Colonic mucosa (tissue), 4 donors: ENCODE measurements around the gene OSTC. TPM values are rescaled to one million over a fixed set of nuclear protein-coding genes. Genes with fewer than 3 reads are reported as not detected.
"Not testable (repeated sequence)": the region's sequence is repeated elsewhere in the genome, so short reads cannot be mapped to it uniquely, and the experiment has no call there.

Source experiments
- DNase-seq: peaks from one replicate; pipeline ENCODE4 v3.0.0-alpha.2; 2020
- H3K27ac ChIP-seq: fragments of 200-600 bp; one replicate; pipeline ENCODE4 v1.8.0; 2021
- H3K27me3 ChIP-seq: fragments of 200-600 bp; one replicate; pipeline ENCODE4 v1.8.0; 2021
- H3K36me3 ChIP-seq: fragments of 200-600 bp; one replicate; pipeline ENCODE4 v1.8.0; 2021
- H3K4me1 ChIP-seq: fragments of 200-600 bp; one replicate; pipeline ENCODE4 v1.8.0; 2021; ENCODE audit warnings: mild to moderate bottlenecking
- H3K4me3 ChIP-seq: fragments of 200-600 bp; one replicate; pipeline ENCODE4 v1.8.0; 2021
- H3K9ac ChIP-seq, 2 donors: one replicate each; pipeline ENCODE4 v1.7.0; 2013; ENCODE audit warnings: control low read depth in 2 of 2, low read depth in 2 of 2, low read length in 2 of 2
- H3K9me3 ChIP-seq: fragments of 200-600 bp; one replicate; pipeline ENCODE4 v1.8.0; 2021
- intact Hi-C: fragments of 100-400 bp; cut with DNase I; formaldehyde crosslinking; loops from one replicate; pipeline ENCODE4 v1.14.1; 2022
- total RNA-seq, 2 donors: library from RNA; stranded (reverse); fragmentation: NEBNext Ultra II Directional in 1 of 2; extraction: Animal tissue kit (Norgen Biotek cat#: 25700) in 1 of 2; gene quantifications; one replicate each; pipeline ENCODE4 v1.2.1, GENCODE V29; 2021
- TF ChIP-seq, protein P1 (sequence below): fragments of 200-600 bp; IDR thresholded peaks from one replicate; pipeline ENCODE4 v1.8.0; 2022; ENCODE audit warnings: antibody characterized with exemption, mild to moderate bottlenecking
- donor health status: healthy.
- donor health status: DM: no; HTN: no; CAD: no.
- donor health status: DM: no; HTN: no; CAD: no.

The OSTC gene
- total RNA-seq, 2 donors from 2014 or later, result 81.4 to 93.7 TPM

DNA sequence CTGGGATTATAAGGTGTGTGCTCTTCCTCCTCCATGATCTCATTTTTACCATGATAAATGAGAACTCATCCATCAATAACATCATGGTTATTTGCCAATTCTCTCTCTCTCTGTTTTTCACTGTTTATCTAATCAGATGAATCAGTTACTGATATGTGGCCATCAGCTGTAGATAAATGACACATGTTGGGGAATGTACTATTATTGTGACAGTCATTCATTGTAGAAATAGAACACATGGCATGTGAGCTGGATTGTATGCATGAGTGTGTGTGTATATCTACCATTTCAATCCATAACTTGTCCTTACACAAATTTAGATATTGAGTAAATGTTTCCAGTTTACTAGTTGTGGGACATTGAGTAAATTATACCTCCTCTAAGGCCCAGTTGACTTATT is 53.0 kb downstream of the OSTC start:
- H3K36me3 ChIP-seq, result no peaks in the 10 kb centered on the region
- no peak for DNase-seq
- intact Hi-C loops, result no loop called here

DNA sequence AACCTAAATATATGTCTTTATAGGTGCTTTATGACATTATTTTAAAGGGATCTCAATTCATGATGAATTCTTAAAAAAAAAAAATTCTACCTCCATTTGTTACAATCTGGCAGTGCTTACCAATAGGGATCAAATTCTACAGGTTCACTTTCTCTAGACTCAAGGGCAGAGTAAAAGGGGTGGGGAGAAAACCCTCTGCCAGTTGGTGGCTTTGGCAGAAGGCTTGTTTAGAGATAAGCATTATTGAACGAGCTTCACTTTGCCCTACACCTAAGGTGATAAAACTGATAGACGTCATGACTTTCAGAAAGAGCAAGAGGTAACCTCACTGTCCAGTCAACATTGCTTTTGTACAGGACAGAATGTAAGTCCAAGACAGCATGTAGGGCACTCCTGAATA is 53.6 kb downstream of the OSTC start:
- no peak for DNase-seq
- TF ChIP-seq, protein P1, sequence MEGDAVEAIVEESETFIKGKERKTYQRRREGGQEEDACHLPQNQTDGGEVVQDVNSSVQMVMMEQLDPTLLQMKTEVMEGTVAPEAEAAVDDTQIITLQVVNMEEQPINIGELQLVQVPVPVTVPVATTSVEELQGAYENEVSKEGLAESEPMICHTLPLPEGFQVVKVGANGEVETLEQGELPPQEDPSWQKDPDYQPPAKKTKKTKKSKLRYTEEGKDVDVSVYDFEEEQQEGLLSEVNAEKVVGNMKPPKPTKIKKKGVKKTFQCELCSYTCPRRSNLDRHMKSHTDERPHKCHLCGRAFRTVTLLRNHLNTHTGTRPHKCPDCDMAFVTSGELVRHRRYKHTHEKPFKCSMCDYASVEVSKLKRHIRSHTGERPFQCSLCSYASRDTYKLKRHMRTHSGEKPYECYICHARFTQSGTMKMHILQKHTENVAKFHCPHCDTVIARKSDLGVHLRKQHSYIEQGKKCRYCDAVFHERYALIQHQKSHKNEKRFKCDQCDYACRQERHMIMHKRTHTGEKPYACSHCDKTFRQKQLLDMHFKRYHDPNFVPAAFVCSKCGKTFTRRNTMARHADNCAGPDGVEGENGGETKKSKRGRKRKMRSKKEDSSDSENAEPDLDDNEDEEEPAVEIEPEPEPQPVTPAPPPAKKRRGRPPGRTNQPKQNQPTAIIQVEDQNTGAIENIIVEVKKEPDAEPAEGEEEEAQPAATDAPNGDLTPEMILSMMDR, result no peak
- intact Hi-C loops, result no loop called here

More for the DNA sequence above, 53.0 kb downstream of the OSTC start:
- Histone ChIP-seq H3K27me3 (no peaks in the 10 kb centered on the region), H3K4me1 (no peaks in the 10 kb centered on the region), H3K9me3 (no peaks in the 10 kb centered on the region), H3K4me3 (no peak overlapping the region), H3K27ac (no peak overlapping the region), H3K9ac (no peak overlapping the region)
- TF ChIP-seq, protein P1, result no peak

DNA sequence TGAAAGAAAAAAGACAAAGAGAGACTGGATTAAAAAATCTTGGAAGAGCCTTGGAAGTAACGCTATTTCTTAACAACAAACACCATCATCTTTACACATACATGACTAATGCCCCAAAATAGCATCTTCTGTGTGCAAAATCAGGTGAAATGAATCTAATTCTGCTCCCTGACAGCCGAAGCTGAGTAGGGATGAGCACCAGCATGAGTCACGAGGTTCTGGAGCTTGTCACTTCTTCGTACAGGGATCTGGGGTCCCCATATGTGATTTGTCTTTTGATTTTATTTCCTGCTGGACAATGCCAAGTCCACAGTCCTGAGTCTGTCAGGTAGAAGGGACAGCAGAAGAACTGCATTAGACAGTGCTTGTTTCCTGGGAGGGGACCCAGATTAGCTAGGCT is 55.9 kb downstream of the OSTC start:
- Histone ChIP-seq H3K9ac (no peak overlapping the region), H3K27ac (no peak overlapping the region), H3K4me1 (no peaks in the 10 kb centered on the region), H3K36me3 (no peaks in the 10 kb centered on the region), H3K4me3 (no peak overlapping the region), H3K9me3 (no peaks in the 10 kb centered on the region), H3K27me3 (no peaks in the 10 kb centered on the region)
- DNase-seq, result no peak
- intact Hi-C loops, result no loop called here
- TF ChIP-seq, protein P1, result no peak

More for the DNA sequence above, 53.6 kb downstream of the OSTC start:
- Histone ChIP-seq H3K9ac (no peak overlapping the region), H3K36me3 (no peaks in the 10 kb centered on the region), H3K4me3 (no peak overlapping the region), H3K9me3 (no peaks in the 10 kb centered on the region), H3K4me1 (no peaks in the 10 kb centered on the region), H3K27me3 (no peaks in the 10 kb centered on the region), H3K27ac (no peak overlapping the region)

DNA sequence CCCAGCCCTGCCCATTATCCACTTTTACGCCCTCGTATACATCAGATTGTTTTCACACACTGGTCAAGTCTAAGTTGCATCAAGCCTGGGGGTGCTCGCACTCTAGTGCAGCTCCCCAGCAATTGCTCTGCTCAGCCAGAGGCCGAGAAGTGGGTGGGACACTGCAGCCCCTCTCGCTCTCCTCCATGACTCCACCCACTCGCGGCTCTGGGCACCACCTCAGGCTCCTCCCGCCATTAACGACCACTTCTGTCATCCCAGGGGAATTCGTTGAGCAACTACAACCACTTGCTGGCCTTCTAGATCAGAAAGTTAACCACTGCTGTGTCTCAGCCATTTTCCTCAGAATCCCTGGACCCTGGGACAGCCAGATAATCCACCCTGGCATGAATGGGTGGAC is 58.8 kb downstream of the OSTC start:
- Histone ChIP-seq H3K9me3 (no peaks in the 10 kb centered on the region), H3K4me3 (no peak overlapping the region), H3K27ac (no peak overlapping the region), H3K9ac (no peak overlapping the region), H3K27me3 (no peaks in the 10 kb centered on the region), H3K36me3 (no peaks in the 10 kb centered on the region), H3K4me1 (no peaks in the 10 kb centered on the region)
- TF ChIP-seq, protein P1, result no peak
- DNase-seq, result no peak
- intact Hi-C loops, result no loop called here

DNA sequence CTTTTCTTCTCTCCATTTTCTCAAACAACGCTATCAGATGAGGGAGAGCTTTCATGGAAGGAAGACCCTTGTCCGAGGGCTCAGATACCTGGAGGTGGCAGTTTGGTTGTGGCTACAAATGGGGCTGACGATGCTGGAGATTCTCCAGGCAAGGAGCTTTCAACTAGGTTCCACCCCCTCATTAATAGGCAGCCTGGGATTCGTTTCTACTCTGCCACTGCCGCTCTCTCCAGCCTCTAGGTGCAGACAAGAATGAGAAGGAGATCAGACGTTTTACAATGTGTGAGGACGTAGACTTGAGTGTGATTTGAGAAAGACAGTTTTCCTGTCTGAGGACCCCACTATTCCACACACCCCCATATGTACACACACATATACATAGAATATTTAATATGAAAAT is 59.3 kb downstream of the OSTC start:
- Histone ChIP-seq H3K27ac (no peak overlapping the region), H3K4me1 (no peaks in the 10 kb centered on the region), H3K27me3 (no peaks in the 10 kb centered on the region), H3K4me3 (no peak overlapping the region), H3K36me3 (no peaks in the 10 kb centered on the region), H3K9ac (no peak overlapping the region), H3K9me3 (no peaks in the 10 kb centered on the region)
- DNase-seq, result no peak
- intact Hi-C loops, result no loop called here
- TF ChIP-seq, protein P1, result no peak

DNA sequence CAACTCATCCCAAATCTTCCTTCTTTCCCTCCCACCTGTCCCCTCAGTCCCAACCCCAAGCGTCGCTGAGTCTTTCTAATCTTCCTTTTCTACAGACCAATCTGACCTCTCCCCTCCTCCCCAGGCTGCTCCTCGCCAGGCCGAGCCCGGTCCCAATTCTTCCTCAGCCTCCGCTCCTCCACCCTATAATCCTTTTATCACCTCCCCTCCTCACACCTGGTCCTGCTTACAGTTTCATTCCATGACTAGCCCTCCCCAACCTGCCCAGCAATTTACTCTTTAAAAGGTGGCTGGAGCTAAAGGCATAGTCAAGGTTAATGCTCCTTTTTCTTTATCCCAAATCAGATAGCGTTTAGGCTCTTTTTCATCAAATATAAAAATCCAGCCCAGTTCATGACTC is 60.2 kb downstream of the OSTC start:
- H3K9ac ChIP-seq, H3K36me3 ChIP-seq, H3K27ac ChIP-seq, H3K4me1 ChIP-seq, H3K27me3 ChIP-seq, H3K9me3 ChIP-seq, H3K4me3 ChIP-seq, DNase-seq, intact Hi-C loops: not testable (repeated sequence)
